Trophoblast cell (in vitro differentiated cells and primary cell): ENCODE data around the gene UTP25.

Experiments used
- DNase-seq, 2 donors: peaks; one replicate each; pipeline ENCODE4 v3.0.0-alpha.2; 2016
- H2AFZ ChIP-seq: 2 replicates; pipeline ENCODE4 v1.6.1; 2013; ENCODE audit warnings: low read length, moderate library complexity, mild to moderate bottlenecking; ENCODE audit not compliant: insufficient read depth, poor library complexity
- H2AK5ac ChIP-seq: 2 replicates; pipeline ENCODE4 v1.6.1; 2013; ENCODE audit warnings: mild to moderate bottlenecking, low read length
- H2BK120ac ChIP-seq: 2 replicates; pipeline ENCODE4 v1.6.1; 2013; ENCODE audit warnings: low read length, mild to moderate bottlenecking, moderate library complexity; ENCODE audit not compliant: insufficient read depth, poor library complexity
- H2BK12ac ChIP-seq: 2 replicates; pipeline ENCODE4 v1.6.1; 2013; ENCODE audit warnings: mild to moderate bottlenecking, low read length, moderate library complexity
- H2BK5ac ChIP-seq: 2 replicates; pipeline ENCODE4 v1.6.1; 2013; ENCODE audit warnings: low read length, low read depth, moderate library complexity, mild to moderate bottlenecking; ENCODE audit not compliant: poor library complexity
- H3K14ac ChIP-seq: 2 replicates; pipeline ENCODE4 v1.6.1; 2013; ENCODE audit warnings: mild to moderate bottlenecking, low read length
- H3K18ac ChIP-seq: 2 replicates; pipeline ENCODE4 v1.6.1; 2013; ENCODE audit warnings: mild to moderate bottlenecking, low read length
- H3K23ac ChIP-seq: 2 replicates; pipeline ENCODE4 v1.6.1; 2013; ENCODE audit warnings: low read length
- H3K27ac ChIP-seq: 2 replicates; pipeline ENCODE4 v1.5.1; 2013; ENCODE audit warnings: low read depth, mild to moderate bottlenecking, inconsistent platforms, low read length, moderate library complexity
- H3K27me3 ChIP-seq: 2 replicates; pipeline ENCODE4 v1.6.1; 2013; ENCODE audit warnings: inconsistent platforms, mild to moderate bottlenecking, low read length, moderate library complexity; ENCODE audit not compliant: insufficient read depth
- H3K36me3 ChIP-seq, 2 experiments: 1 replicate in 1 of 2; 2 replicates in 1 of 2; pipeline ENCODE4 v1.6.1; 2013; ENCODE audit warnings: low read length in 2 of 2, mild to moderate bottlenecking in 2 of 2, moderate library complexity in 1 of 2; ENCODE audit not compliant: insufficient read depth in 2 of 2, control insufficient read depth in 1 of 2
- H3K4ac ChIP-seq: 2 replicates; pipeline ENCODE4 v1.6.1; 2013; ENCODE audit warnings: low read depth, mild to moderate bottlenecking, low read length, moderate library complexity
- H3K4me1 ChIP-seq, 2 experiments: 1 replicate in 1 of 2; 2 replicates in 1 of 2; pipeline ENCODE4 v1.6.1; 2013; ENCODE audit warnings: low read length in 2 of 2, mild to moderate bottlenecking in 2 of 2, moderate library complexity in 1 of 2; ENCODE audit not compliant: insufficient read depth in 2 of 2, control insufficient read depth in 1 of 2
- H3K4me2 ChIP-seq: 2 replicates; pipeline ENCODE4 v1.6.1; 2013; ENCODE audit warnings: inconsistent platforms, mild to moderate bottlenecking, low read length, moderate library complexity
- H3K4me3 ChIP-seq: 2 replicates; pipeline ENCODE4 v1.5.1; 2013; ENCODE audit warnings: mild to moderate bottlenecking, low read depth, low read length, inconsistent platforms
- H3K79me1 ChIP-seq: one replicate; pipeline ENCODE4 v1.6.1; 2013; ENCODE audit warnings: low read length
- H3K79me2 ChIP-seq: 2 replicates; pipeline ENCODE4 v1.6.1; 2013; ENCODE audit warnings: low read length, mild to moderate bottlenecking; ENCODE audit not compliant: control insufficient read depth, insufficient read depth, poor library complexity
- H3K9ac ChIP-seq: 2 replicates; pipeline ENCODE4 v1.6.1; 2013; ENCODE audit warnings: mild to moderate bottlenecking, low read length
- H3K9me3 ChIP-seq: 2 replicates; pipeline ENCODE4 v1.6.1; 2013; ENCODE audit warnings: low read depth, mild to moderate bottlenecking, control low read depth, inconsistent platforms, low read length; ENCODE audit not compliant: insufficient read depth
- H4K12ac ChIP-seq: 2 replicates; pipeline ENCODE4 v1.6.1; 2013; ENCODE audit warnings: low read depth, mild to moderate bottlenecking, low read length, moderate library complexity
- H4K8ac ChIP-seq: 2 replicates; pipeline ENCODE4 v1.6.1; 2013; ENCODE audit warnings: low read depth, mild to moderate bottlenecking, low read length, moderate library complexity
- H4K91ac ChIP-seq: one replicate; pipeline ENCODE4 v1.6.1; 2013; ENCODE audit warnings: low read depth, mild to moderate bottlenecking, low read length, moderate library complexity
- WGBS: extraction: QIAGEN DNeasy Blood & Tissue Kit; methylation state at CpG from one replicate; pipeline ENCODE4 v1.1.7; 2013; ENCODE audit warnings: missing lambda C conversion rate; ENCODE audit not compliant: insufficient read length, insufficient coverage; ENCODE audit errors: extremely low coverage; 5-methylcytosine and 5-hydroxymethylcytosine counted together

The UTP25 gene

DNA sequence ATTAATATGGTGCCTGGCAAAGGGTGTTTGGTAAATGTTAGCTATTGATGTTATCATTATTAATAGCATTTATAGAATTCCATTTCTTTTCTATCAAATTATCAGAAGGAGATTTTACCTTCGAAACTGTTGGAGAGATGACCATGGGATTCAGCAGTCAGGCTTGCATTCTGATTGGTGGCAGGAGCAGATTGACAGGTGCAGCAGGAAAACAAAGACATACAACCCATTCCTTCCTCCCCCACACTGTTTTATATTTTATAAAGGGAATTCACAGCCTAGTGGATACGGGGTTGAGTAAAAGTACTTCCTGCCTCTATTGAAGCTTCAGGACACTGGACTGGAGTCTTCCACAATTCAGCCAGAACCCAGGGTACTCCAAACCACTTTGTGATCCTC lies 55.2 kb downstream of the UTP25 start:
- WGBS: no CpG with 5 or more reads among the region's 2 CpGs
- no peaks in the 10 kb centered on the region for H3K36me3 ChIP-seq
- no peak overlapping the region for H4K91ac ChIP-seq
- no peak overlapping the region for H2BK120ac ChIP-seq
- H2BK5ac ChIP-seq: no peak overlapping the region
- H3K27ac ChIP-seq: no peak overlapping the region
- no peak overlapping the region for H2AK5ac ChIP-seq
- H3K18ac ChIP-seq: no peak overlapping the region
- H3K9me3 ChIP-seq: peaks cover 2% of the 10 kb centered on the region
- H3K4ac ChIP-seq: no peak overlapping the region
- no peak overlapping the region for H2BK12ac ChIP-seq
- H2AFZ ChIP-seq: no peak overlapping the region
- H4K12ac ChIP-seq: no peak overlapping the region
- no peak overlapping the region for H3K23ac ChIP-seq
- no peak overlapping the region for H3K14ac ChIP-seq
- no peak overlapping the region for H3K4me3 ChIP-seq
- no peaks in the 10 kb centered on the region for H3K79me1 ChIP-seq
- no peak for DNase-seq
- H3K79me2 ChIP-seq: no peaks in the 10 kb centered on the region
- peaks cover 3 to 4% of the 10 kb centered on the region in 2 experiments for H3K4me1 ChIP-seq
- H4K8ac ChIP-seq: no peak overlapping the region
- no peaks in the 10 kb centered on the region for H3K27me3 ChIP-seq
- no peak overlapping the region for H3K4me2 ChIP-seq
- H3K9ac ChIP-seq: no peak overlapping the region

DNA sequence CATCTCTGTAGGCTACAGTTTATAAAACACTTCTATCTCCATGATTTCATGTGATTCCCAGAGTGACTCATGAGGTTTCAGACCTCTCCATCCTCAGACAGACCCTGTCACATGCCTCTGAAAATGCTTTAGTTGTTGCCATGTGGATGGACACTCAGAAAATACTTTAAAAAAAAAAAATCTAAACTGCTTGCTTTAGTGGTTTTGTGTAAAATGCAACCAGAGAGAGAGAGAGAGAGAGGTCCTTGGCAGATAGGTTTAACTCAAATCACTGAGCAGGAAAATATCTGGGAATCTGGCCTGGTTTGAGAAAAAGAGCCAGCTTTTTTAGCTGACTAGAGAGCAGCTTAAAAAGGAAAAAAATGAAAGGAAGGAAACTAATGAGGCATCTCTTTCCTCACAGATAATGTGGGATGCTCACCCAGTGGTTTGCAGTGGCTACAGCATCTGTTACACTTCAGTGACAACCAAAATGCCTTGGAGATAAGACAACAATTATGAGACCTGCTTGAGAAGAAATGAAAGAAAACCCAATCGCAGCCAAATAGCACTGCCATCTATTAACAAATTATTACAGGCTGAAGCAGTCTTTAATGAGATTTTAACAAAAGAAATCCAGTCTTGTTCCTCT lies 55.7 kb downstream of the UTP25 start:
- Histone ChIP-seq H3K4me1 (peaks cover 3 to 4% of the 10 kb centered on the region in 2 experiments), H3K4me3 (no peak overlapping the region), H3K9me3 (peaks cover 2% of the 10 kb centered on the region), H3K79me1 (no peaks in the 10 kb centered on the region), H2BK120ac (no peak overlapping the region), H3K79me2 (no peaks in the 10 kb centered on the region), H2BK12ac (no peak overlapping the region), H2AFZ (no peak overlapping the region), H2AK5ac (no peak overlapping the region), H4K91ac (no peak overlapping the region), H3K36me3 (no peaks in the 10 kb centered on the region), H3K18ac (no peak overlapping the region), H4K8ac (no peak overlapping the region), H2BK5ac (no peak overlapping the region), H3K4me2 (no peak overlapping the region), H3K23ac (no peak overlapping the region), H3K9ac (no peak overlapping the region), H3K4ac (no peak overlapping the region), H3K14ac (no peak overlapping the region), H3K27ac (no peak overlapping the region), H4K12ac (no peak overlapping the region), H3K27me3 (no peaks in the 10 kb centered on the region)
- WGBS: no CpG with 5 or more reads among the region's 1 CpG
- DNase-seq: peak in 1 of 2 donors; percentile 10

DNA sequence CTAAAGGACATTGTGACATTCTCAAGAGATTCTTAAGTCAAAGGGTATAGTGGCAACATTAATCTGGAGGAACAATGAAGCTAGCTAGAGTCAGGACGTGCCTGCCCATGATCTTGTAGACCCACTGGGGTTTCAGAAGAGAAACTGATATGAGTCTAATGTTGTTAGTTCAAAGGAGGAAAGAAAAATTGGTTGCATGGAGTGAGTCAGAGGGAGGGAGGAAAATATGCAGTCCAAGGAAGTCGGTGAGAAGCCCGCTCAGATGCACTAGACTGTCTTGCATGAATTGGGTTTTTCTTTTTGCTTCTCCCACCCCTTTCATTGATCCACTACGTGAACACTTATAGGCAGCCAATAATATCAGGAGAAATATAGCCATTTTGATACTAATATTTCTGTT lies 56.5 kb downstream of the UTP25 start:
- Histone ChIP-seq H3K36me3 (no peaks in the 10 kb centered on the region), H4K12ac (no peak overlapping the region), H4K8ac (no peak overlapping the region), H2BK120ac (no peak overlapping the region), H3K4me3 (no peak overlapping the region), H3K23ac (no peak overlapping the region), H2BK12ac (no peak overlapping the region), H3K4me2 (no peak overlapping the region), H3K27ac (no peak overlapping the region), H3K4ac (no peak overlapping the region), H3K14ac (no peak overlapping the region), H2AFZ (no peak overlapping the region), H3K79me2 (no peaks in the 10 kb centered on the region), H2AK5ac (no peak overlapping the region), H3K27me3 (no peaks in the 10 kb centered on the region), H3K9me3 (peaks cover 2% of the 10 kb centered on the region), H2BK5ac (no peak overlapping the region), H4K91ac (no peak overlapping the region), H3K18ac (no peak overlapping the region), H3K4me1 (peaks cover 3% of the 10 kb centered on the region in 2 experiments), H3K9ac (no peak overlapping the region), H3K79me1 (no peaks in the 10 kb centered on the region)
- peak in 1 of 2 donors; percentile 19 for DNase-seq
- no CpG with 5 or more reads among the region's 4 CpGs for WGBS

DNA sequence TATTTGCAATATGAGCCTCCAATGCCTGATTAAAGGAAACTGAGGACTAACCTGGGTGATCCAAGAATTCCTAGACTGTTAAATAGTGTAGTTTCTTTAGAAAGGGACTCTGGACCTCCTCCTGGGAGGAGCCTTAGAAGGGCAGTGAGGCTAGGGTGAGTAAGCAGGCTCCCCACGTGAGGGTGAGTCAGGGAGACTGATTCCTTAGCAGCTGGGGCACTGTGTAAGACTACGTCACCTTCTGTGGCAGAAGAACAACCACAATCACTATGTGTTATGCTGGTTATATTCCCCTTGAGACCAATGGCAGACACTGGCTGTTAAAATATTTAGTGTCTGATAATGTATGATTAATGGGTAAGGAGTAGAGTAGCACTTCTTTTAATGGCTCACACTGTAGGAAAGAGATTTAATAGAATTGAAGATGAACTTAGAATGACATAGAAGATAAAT lies 56.9 kb downstream of the UTP25 start:
- peaks cover 2% of the 10 kb centered on the region for H3K9me3 ChIP-seq
- peak; percentile 90 to 92 for DNase-seq
- no peaks in the 10 kb centered on the region for H3K27me3 ChIP-seq
- no peak overlapping the region for H3K4me2 ChIP-seq
- H2BK5ac ChIP-seq: no peak overlapping the region
- no peak overlapping the region for H2BK120ac ChIP-seq
- no CpG with 5 or more reads among the region's 2 CpGs for WGBS
- H3K27ac ChIP-seq: no peak overlapping the region
- no peaks in the 10 kb centered on the region for H3K79me2 ChIP-seq
- H3K79me1 ChIP-seq: no peaks in the 10 kb centered on the region
- H3K4me3 ChIP-seq: no peak overlapping the region
- H3K4me1 ChIP-seq: peaks cover 0 to 3% of the 10 kb centered on the region in 2 experiments
- no peak overlapping the region for H4K12ac ChIP-seq
- no peak overlapping the region for H3K18ac ChIP-seq
- no peak overlapping the region for H3K4ac ChIP-seq
- no peak overlapping the region for H4K8ac ChIP-seq
- H2AK5ac ChIP-seq: no peak overlapping the region
- H2BK12ac ChIP-seq: no peak overlapping the region
- H3K23ac ChIP-seq: no peak overlapping the region
- no peak overlapping the region for H2AFZ ChIP-seq
- H3K14ac ChIP-seq: no peak overlapping the region
- no peaks in the 10 kb centered on the region for H3K36me3 ChIP-seq
- no peak overlapping the region for H3K9ac ChIP-seq
- H4K91ac ChIP-seq: no peak overlapping the region
